Thymus (tissue), 11 donors: Measurements from ENCODE around the gene DBH. TPM values are rescaled to one million over a fixed set of nuclear protein-coding genes. Genes with fewer than 3 reads are reported as not detected.

Source experiments
- DNase-seq, 9 donors: peaks; one replicate each; pipeline ENCODE4 v3.0.0-alpha.2; 2013; ENCODE audit warnings: low spot score in 9 of 9, low read depth in 6 of 9, missing footprints in 1 of 9
- H3K27ac ChIP-seq, 2 donors: one replicate each; pipeline ENCODE4 v1.5.1; 2013; ENCODE audit warnings: control low read depth in 1 of 2, low read depth in 1 of 2, low read length in 1 of 2, mild to moderate bottlenecking in 1 of 2, moderate library complexity in 1 of 2
- H3K27me3 ChIP-seq, 2 donors: one replicate each; pipeline ENCODE4 v1.5.1; 2013; ENCODE audit warnings: low read length in 1 of 2; ENCODE audit not compliant: control insufficient read depth in 2 of 2, insufficient read depth in 1 of 2
- H3K36me3 ChIP-seq, 2 donors: one replicate each; pipeline ENCODE4 v1.5.1; 2013; ENCODE audit warnings: low read length in 1 of 2, mild to moderate bottlenecking in 1 of 2, moderate library complexity in 1 of 2; ENCODE audit not compliant: control insufficient read depth in 2 of 2, insufficient read depth in 2 of 2
- H3K4me1 ChIP-seq, 2 donors: one replicate each; pipeline ENCODE4 v1.5.1; 2013; ENCODE audit warnings: low read length in 2 of 2; ENCODE audit not compliant: control insufficient read depth in 2 of 2, insufficient read depth in 2 of 2
- H3K4me3 ChIP-seq, 2 donors: one replicate each; pipeline ENCODE4 v1.5.1; 2013; ENCODE audit warnings: low read length in 2 of 2, control low read depth in 1 of 2, mild to moderate bottlenecking in 1 of 2
- H3K9me3 ChIP-seq, 2 donors: one replicate each; pipeline ENCODE4 v1.5.1; 2013; ENCODE audit warnings: low read length in 1 of 2, mild to moderate bottlenecking in 1 of 2; ENCODE audit not compliant: control insufficient read depth in 2 of 2, insufficient read depth in 1 of 2
- WGBS: extraction: QIAGEN DNeasy Blood & Tissue Kit; methylation state at CpG from one replicate; pipeline ENCODE4 v1.1.7; 2013; 5-methylcytosine and 5-hydroxymethylcytosine counted together
- polyA plus RNA-seq: library from polyadenylated mRNA; stranded (reverse); fragments of 200-250 nt; gene quantifications from one replicate; pipeline ENCODE4 v1.2.3, GENCODE V29; 2013
- total RNA-seq: library from RNA; stranded (reverse); fragments of 120-200 nt; gene quantifications from one replicate; pipeline ENCODE4 v1.2.4, GENCODE V29; 2013
- donor health status: healthy.

DBH gene
- total and polyA plus RNA-seq, 2 donors, result 0.25 to 0.28 TPM

GRCh38 chr9:133679466-133680061, 43.4 kb downstream of the DBH start:
- peaks cover 0 to 3% of the 10 kb centered on the region in 2 donors for H3K36me3 ChIP-seq
- H3K27ac ChIP-seq, result no peak overlapping the region
- peaks cover 10 to 60% of the 10 kb centered on the region in 2 donors for H3K4me1 ChIP-seq
- no peak for DNase-seq
- H3K9me3 ChIP-seq, result peaks cover 0 to 3% of the 10 kb centered on the region in 2 donors
- 95% methylated on average over 35 of the region's 35 CpGs for WGBS
- no peak overlapping the region for H3K4me3 ChIP-seq
- H3K27me3 ChIP-seq, result peaks cover 0 to 2% of the 10 kb centered on the region in 2 donors

DNA sequence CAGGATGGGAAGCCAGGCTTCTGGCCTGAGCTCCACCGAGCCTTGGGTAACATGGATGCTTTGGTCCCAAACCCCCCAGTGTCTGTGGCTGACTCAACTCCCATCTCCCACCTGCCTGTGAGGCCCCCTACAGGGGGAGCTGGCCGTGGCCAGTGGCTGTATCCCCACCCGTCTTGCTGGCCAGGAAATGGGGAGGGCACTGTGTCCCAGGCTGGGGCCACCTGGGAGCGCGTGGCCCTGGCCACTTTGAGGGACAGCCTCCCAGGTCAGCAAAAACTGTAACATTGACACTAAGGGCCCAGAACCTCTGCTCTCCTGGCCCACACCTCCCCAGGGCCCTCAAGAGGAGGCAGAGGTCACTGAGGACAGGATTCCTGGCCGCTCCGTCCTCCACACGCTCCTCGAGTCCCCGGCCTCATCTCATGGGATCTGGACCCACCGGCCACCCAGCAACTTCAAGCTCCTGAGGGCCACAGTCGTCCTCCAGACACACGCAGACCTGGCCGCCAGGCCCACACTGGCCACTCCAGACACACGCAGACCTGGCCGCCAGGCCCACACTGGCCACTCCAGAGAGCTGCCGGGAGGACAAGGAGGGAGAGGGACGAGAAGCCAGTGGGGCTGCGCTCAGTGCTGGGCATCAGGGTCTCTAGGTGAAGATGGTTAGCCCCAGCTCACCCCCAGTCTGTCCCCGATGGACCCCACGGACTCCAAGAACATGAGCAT, 44.2 kb downstream of the DBH start:
- Histone ChIP-seq H3K9me3 (no peaks in the 10 kb centered on the region), H3K4me3 (no peak overlapping the region), H3K27ac (no peak overlapping the region), H3K4me1 (peaks cover 10 to 61% of the 10 kb centered on the region in 2 donors), H3K27me3 (peaks cover 0 to 2% of the 10 kb centered on the region in 2 donors), H3K36me3 (peaks cover 0 to 3% of the 10 kb centered on the region in 2 donors)
- WGBS, result 90% methylated on average over 21 of the region's 21 CpGs
- no peak for DNase-seq

GRCh38 chr9:133680976-133681657, 45.0 kb downstream of the DBH start:
- WGBS, result 92% methylated on average over 20 of the region's 20 CpGs
- no peak for DNase-seq
- H3K4me1 ChIP-seq, result peaks cover 10 to 60% of the 10 kb centered on the region in 2 donors
- peaks cover 0 to 2% of the 10 kb centered on the region in 2 donors for H3K27me3 ChIP-seq
- no peak overlapping the region for H3K4me3 ChIP-seq
- no peaks in the 10 kb centered on the region for H3K9me3 ChIP-seq
- H3K36me3 ChIP-seq, result peaks cover 0 to 3% of the 10 kb centered on the region in 2 donors
- peak overlapping the region in 1 of 2 donors; percentile 70 for H3K27ac ChIP-seq

GRCh38 chr9:133681658-133682306, 45.6 kb downstream of the DBH start:
- H3K9me3 ChIP-seq, result no peaks in the 10 kb centered on the region
- H3K4me3 ChIP-seq, result no peak overlapping the region
- peaks cover 0 to 2% of the 10 kb centered on the region in 2 donors for H3K27me3 ChIP-seq
- H3K4me1 ChIP-seq, result peaks cover 10 to 53% of the 10 kb centered on the region in 2 donors
- no peak overlapping the region for H3K27ac ChIP-seq
- WGBS, result 94% methylated on average over 35 of the region's 35 CpGs
- H3K36me3 ChIP-seq, result peaks cover 0 to 3% of the 10 kb centered on the region in 2 donors
- no peak for DNase-seq

- peak overlapping the region; percentile 85 to 86 for H3K27ac ChIP-seq
- no peak overlapping the region for H3K4me3 ChIP-seq
- no peaks in the 10 kb centered on the region for H3K9me3 ChIP-seq
- DNase-seq, result peak in 1 of 9 donors; percentile 27
- H3K27me3 ChIP-seq, result peaks cover 0 to 2% of the 10 kb centered on the region in 2 donors
- H3K4me1 ChIP-seq, result peaks cover 6 to 41% of the 10 kb centered on the region in 2 donors
- H3K36me3 ChIP-seq, result peaks cover 0 to 3% of the 10 kb centered on the region in 2 donors
- WGBS, result 88% methylated on average over 20 of the region's 20 CpGs
These were observed 46.8 kb downstream of the DBH start for GRCh38 chr9:133682818-133683585.

- DNase-seq, result peak in 5 of 9 donors; percentile 44 to 82 (median 55)
- 73% methylated on average over 19 of the region's 19 CpGs for WGBS
- H3K27me3 ChIP-seq, result peaks cover 0 to 2% of the 10 kb centered on the region in 2 donors
- no peak overlapping the region for H3K4me3 ChIP-seq
- peaks cover 0 to 3% of the 10 kb centered on the region in 2 donors for H3K36me3 ChIP-seq
- H3K27ac ChIP-seq, result peak overlapping the region; percentile 85 to 86
- H3K9me3 ChIP-seq, result no peaks in the 10 kb centered on the region
- H3K4me1 ChIP-seq, result peaks cover 6 to 36% of the 10 kb centered on the region in 2 donors
These were observed 47.5 kb downstream of the DBH start for GRCh38 chr9:133683586-133684120.

DNA sequence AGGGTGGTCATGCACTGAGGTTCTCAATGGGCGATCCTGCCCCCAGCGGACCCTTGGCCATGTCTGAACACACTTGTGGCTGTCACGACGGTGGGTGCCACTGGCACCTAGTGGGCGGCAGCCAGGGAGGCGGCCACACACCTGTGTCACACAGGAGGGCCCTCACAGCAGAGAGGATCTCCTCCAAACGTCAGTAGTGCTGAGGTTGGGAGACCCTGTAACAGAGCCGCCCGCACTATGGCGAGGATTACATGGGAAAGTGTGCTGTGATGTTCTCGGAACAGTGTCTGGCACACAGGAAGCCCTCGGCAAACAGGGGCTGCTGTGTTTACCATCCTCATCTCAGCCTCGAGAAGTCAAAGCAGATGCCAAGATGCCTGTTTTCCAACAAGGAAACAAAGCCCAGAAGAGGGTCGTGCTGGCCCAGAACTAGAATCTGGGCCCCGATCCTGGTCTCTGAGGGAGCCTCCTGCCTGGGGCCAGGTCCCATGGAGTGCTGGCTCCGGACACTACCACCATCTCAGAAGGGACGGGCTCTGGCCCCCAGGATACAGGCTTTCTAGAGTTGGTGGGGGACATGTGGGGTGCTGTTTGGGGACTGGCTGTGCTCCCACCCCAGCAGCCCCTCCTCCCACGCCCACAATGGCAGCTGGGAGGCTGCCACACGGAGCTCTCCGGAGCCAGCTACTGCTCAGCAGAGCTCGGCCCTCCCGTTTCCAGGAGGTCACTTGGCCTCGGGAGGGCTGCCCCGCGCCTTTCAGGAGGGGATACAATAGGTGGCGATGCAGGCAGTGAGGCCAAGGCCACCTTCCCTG, 48.2 kb downstream of the DBH start:
- no peaks in the 10 kb centered on the region for H3K36me3 ChIP-seq
- 92% methylated on average over 26 of the region's 26 CpGs for WGBS
- H3K4me1 ChIP-seq, result peaks cover 6 to 30% of the 10 kb centered on the region in 2 donors
- H3K4me3 ChIP-seq, result no peak overlapping the region
- peak overlapping the region; percentile 85 to 86 for H3K27ac ChIP-seq
- H3K27me3 ChIP-seq, result peaks cover 0 to 1% of the 10 kb centered on the region in 2 donors
- H3K9me3 ChIP-seq, result no peaks in the 10 kb centered on the region
- DNase-seq, result no peak
